Thymus (tissue), 11 donors: Measurements from ENCODE around the gene KCNAB2. TPM values are rescaled to one million over a fixed set of nuclear protein-coding genes. Genes with fewer than 3 reads are reported as not detected.

Experiments used
- DNase-seq, 9 donors: peaks; one replicate each; pipeline ENCODE4 v3.0.0-alpha.2; 2013; ENCODE audit warnings: low spot score in 9 of 9, low read depth in 6 of 9, missing footprints in 1 of 9
- H3K27ac ChIP-seq, 2 donors: one replicate each; pipeline ENCODE4 v1.5.1; 2013; ENCODE audit warnings: control low read depth in 1 of 2, low read depth in 1 of 2, low read length in 1 of 2, mild to moderate bottlenecking in 1 of 2, moderate library complexity in 1 of 2
- H3K27me3 ChIP-seq, 2 donors: one replicate each; pipeline ENCODE4 v1.5.1; 2013; ENCODE audit warnings: low read length in 1 of 2; ENCODE audit not compliant: control insufficient read depth in 2 of 2, insufficient read depth in 1 of 2
- H3K36me3 ChIP-seq, 2 donors: one replicate each; pipeline ENCODE4 v1.5.1; 2013; ENCODE audit warnings: low read length in 1 of 2, mild to moderate bottlenecking in 1 of 2, moderate library complexity in 1 of 2; ENCODE audit not compliant: control insufficient read depth in 2 of 2, insufficient read depth in 2 of 2
- H3K4me1 ChIP-seq, 2 donors: one replicate each; pipeline ENCODE4 v1.5.1; 2013; ENCODE audit warnings: low read length in 2 of 2; ENCODE audit not compliant: control insufficient read depth in 2 of 2, insufficient read depth in 2 of 2
- H3K4me3 ChIP-seq, 2 donors: one replicate each; pipeline ENCODE4 v1.5.1; 2013; ENCODE audit warnings: low read length in 2 of 2, control low read depth in 1 of 2, mild to moderate bottlenecking in 1 of 2
- H3K9me3 ChIP-seq, 2 donors: one replicate each; pipeline ENCODE4 v1.5.1; 2013; ENCODE audit warnings: low read length in 1 of 2, mild to moderate bottlenecking in 1 of 2; ENCODE audit not compliant: control insufficient read depth in 2 of 2, insufficient read depth in 1 of 2
- WGBS: extraction: QIAGEN DNeasy Blood & Tissue Kit; methylation state at CpG from one replicate; pipeline ENCODE4 v1.1.7; 2013; 5-methylcytosine and 5-hydroxymethylcytosine counted together
- polyA plus RNA-seq: library from polyadenylated mRNA; stranded (reverse); fragments of 200-250 nt; gene quantifications from one replicate; pipeline ENCODE4 v1.2.3, GENCODE V29; 2013
- total RNA-seq: library from RNA; stranded (reverse); fragments of 120-200 nt; gene quantifications from one replicate; pipeline ENCODE4 v1.2.4, GENCODE V29; 2013
- donor health status: healthy.

The KCNAB2 gene
- total and polyA plus RNA-seq, 2 donors, result 19.0 to 40.1 TPM

DNA sequence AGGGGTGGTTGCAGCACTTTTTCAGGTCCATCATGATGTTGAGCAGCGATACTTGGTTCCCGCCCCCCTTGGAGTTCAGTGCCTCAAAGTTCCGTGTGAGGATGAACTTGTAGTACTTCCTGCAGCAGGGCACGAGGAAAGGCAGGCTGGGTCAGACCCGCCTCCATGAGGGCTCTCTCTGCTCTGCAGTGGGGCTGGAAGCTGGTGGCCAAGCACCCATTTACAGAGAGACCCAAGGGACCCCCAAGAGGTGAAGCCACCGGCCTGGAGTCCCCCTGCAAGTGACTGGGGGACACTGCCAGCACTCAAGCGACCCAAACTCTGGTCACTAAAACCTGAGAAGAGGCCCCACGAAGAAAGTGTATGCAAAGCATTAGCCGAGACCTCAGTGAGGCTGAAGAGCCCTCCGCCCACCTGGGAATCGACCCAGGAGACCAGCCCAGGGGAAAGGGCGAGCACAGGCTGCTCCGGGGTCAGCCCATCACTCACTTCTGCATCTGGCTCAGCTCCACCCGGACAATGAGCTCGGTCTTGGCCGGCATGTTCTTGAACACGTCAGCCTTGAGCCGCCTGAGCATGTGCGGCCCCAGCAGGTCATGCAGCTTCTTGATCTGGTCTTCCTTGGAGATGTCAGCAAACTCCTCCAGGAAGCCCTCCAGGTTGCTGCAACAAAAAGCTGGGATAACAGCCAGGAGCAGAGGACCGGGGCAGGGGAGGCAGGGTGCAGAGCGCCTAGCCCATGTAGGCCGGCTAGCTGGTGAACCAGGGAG is 89.2 kb downstream of the KCNAB2 start:
- WGBS, result 97% methylated on average over 22 of the region's 22 CpGs
- no peak overlapping the region for H3K4me3 ChIP-seq
- no peaks in the 10 kb centered on the region for H3K36me3 ChIP-seq
- no peaks in the 10 kb centered on the region for H3K4me1 ChIP-seq
- no peak for DNase-seq
- no peak overlapping the region for H3K27ac ChIP-seq
- H3K27me3 ChIP-seq, result no peaks in the 10 kb centered on the region
- peaks cover 0 to 16% of the 10 kb centered on the region in 2 donors for H3K9me3 ChIP-seq

DNA sequence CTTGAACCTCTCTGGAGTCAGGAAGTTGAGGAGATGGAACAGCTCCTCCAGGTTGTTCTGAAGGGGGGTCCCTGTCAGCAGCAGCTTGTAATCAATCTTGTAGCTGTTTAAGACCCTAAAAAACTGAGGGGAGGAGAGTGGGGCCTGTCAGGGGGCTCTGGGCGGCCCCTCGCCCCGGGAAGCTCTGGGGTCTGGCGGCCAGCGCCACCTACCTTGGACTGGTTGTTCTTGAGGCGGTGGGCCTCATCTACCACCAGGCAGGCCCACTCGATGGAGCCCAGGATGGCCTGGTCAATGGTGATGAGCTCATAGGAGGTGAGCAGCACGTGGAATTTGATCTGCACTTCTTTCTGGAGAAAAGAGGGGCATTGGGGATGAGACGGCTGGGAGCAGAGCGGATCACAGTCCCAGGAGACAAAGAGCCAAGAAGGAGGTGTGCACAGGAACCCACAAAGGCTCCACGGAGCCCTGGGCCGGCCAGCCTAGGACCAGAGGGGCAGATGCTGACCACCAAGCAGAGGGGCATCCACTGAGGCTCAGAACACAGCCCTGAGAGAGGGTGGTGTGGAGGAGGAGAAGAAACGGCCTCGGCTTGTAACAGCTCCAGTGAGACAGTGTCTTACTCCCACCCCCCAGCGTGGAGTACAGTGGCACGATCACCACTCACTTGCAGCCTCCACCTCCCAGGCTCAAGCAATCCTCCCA is 91.0 kb downstream of the KCNAB2 start:
- Histone ChIP-seq H3K9me3 (peaks cover 0 to 13% of the 10 kb centered on the region in 2 donors), H3K27me3 (no peaks in the 10 kb centered on the region), H3K4me1 (no peaks in the 10 kb centered on the region), H3K36me3 (no peaks in the 10 kb centered on the region), H3K4me3 (no peak overlapping the region), H3K27ac (no peak overlapping the region)
- 91% methylated on average over 16 of the region's 16 CpGs for WGBS
- no peak for DNase-seq

DNA sequence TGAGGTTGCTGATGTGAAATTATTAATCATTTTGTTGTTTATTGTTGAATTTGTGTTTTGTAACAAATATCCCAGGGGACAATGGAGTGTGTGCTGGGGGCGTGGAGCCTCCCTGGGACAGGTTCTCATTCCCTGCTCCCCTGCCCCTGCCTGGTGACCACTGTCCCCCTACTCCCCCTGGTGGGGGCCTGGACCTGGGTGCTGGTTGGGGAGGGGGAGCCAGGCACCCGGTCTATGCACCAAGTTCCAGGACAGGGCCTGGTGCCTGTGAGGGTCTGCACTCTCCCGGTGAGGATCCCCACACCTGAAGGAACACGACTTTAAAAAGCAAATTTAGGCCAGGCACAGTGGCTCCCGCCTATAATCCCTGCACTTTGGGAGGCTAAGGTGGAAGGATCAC is 92.1 kb downstream of the KCNAB2 start:
- peaks cover 0 to 10% of the 10 kb centered on the region in 2 donors for H3K9me3 ChIP-seq
- 94% methylated on average over 5 of the region's 5 CpGs for WGBS
- H3K27me3 ChIP-seq, result no peaks in the 10 kb centered on the region
- DNase-seq, result no peak
- H3K4me3 ChIP-seq, result no peak overlapping the region
- H3K27ac ChIP-seq, result no peak overlapping the region
- H3K36me3 ChIP-seq, result no peaks in the 10 kb centered on the region
- no peaks in the 10 kb centered on the region for H3K4me1 ChIP-seq

DNA sequence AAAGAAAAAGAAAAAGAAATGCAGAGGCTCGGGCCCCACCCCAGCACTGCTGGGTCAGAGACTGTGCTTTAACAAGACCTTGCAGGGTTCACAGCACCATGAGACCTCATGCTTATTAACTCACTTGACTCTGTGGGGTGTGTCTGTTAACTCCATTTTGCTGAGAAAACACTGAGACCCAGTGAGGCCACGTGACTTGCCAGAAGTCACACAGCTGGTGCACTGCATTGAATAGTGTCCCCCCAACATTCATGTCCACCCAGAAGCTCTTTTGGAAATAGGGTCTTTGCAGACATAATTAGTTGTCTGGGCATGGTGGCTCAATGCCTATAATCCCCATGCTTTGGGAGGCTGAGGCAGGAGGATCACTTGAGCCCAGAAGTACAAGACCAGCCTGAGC is 94.7 kb downstream of the KCNAB2 start:
- no peak overlapping the region for H3K27ac ChIP-seq
- no peak overlapping the region for H3K4me3 ChIP-seq
- H3K27me3 ChIP-seq, result no peaks in the 10 kb centered on the region
- H3K36me3 ChIP-seq, result no peaks in the 10 kb centered on the region
- no peaks in the 10 kb centered on the region for H3K9me3 ChIP-seq
- 96% methylated on average over 2 of the region's 2 CpGs for whole genome bisulfite sequencing
- no peak for DNase-seq
- H3K4me1 ChIP-seq, result no peaks in the 10 kb centered on the region

DNA sequence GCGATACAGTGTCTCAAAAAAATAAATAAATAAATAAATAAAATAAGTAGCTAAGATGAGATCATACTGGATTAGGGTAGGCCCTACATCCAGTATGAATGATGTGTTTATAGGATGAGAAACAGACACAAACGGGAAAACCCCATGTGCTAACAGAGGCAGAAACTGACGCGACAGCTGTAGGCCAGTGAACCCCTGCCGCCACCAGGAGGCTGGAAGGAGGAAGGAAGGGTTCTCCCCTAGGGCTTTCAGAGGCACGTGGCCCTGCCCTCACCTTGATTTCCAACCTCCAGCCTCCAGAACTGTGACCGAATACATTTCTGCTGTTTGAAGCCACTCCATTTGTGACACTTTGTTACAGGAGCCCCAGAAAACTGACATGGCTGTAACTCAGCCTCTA is 95.9 kb downstream of the KCNAB2 start:
- peak in 1 of 9 donors; percentile 11 for DNase-seq
- H3K4me1 ChIP-seq, result no peaks in the 10 kb centered on the region
- no peaks in the 10 kb centered on the region for H3K9me3 ChIP-seq
- WGBS, result 27% methylated on average over 7 of the region's 7 CpGs
- no peak overlapping the region for H3K4me3 ChIP-seq
- H3K36me3 ChIP-seq, result no peaks in the 10 kb centered on the region
- H3K27ac ChIP-seq, result no peak overlapping the region
- H3K27me3 ChIP-seq, result no peaks in the 10 kb centered on the region

DNA sequence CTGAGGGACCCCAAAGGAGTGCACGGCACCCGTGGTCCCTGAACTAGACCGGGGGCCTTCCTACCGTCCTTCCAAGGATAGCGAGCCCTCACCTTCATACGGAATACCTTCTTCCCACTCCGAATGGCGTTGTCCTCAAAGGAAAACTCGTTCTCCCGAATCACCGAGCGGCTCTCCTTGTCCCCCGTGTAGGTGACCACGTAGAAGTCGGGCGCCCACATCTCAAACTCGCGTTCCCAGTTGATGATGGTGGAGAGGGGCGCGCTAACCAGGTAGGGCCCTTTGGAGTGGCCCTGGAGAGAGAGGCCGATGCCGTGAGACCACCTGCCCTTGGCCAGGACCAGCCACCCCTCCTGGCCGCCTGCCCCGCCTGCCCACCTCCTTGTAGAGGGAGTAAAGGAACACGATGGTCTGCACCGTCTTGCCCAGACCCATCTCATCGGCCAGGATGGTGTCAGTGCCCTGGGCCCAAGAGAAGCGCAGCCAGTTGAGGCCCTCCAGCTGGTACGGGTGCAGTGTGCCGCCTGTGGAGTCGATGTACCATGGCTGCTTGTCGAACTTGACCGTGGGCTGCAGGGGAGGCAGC is 96.4 kb downstream of the KCNAB2 start:
- no peak for DNase-seq
- 97% methylated on average over 33 of the region's 33 CpGs for WGBS
- H3K27me3 ChIP-seq, result no peaks in the 10 kb centered on the region
- no peaks in the 10 kb centered on the region for H3K36me3 ChIP-seq
- H3K4me3 ChIP-seq, result no peak overlapping the region
- no peaks in the 10 kb centered on the region for H3K4me1 ChIP-seq
- H3K27ac ChIP-seq, result no peak overlapping the region
- H3K9me3 ChIP-seq, result no peaks in the 10 kb centered on the region

DNA sequence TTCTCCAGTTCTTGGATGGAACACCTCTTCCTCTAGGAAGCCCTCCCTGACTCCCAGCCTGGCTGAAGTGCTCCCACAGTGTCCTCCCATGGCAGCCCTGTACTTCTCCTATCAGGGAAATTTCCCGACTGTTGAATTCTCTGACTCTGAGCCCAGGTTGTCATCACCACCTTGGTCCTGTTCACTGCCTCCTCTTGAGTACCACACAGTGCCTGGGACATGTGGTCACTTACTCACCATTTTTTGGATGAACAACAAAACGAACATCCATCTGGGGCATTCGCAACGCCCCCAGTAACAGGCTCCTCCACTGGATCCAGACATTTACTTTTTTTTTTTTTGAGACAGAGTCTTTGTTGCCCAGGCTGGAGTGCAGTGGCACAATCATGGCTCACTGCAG is 97.0 kb downstream of the KCNAB2 start:
- peaks cover 0 to 6% of the 10 kb centered on the region in 2 donors for H3K27me3 ChIP-seq
- WGBS, result 95% methylated on average over 4 of the region's 4 CpGs
- H3K27ac ChIP-seq, result no peak overlapping the region
- DNase-seq, result no peak
- H3K4me3 ChIP-seq, result no peak overlapping the region
- H3K4me1 ChIP-seq, result no peaks in the 10 kb centered on the region
- no peaks in the 10 kb centered on the region for H3K36me3 ChIP-seq
- H3K9me3 ChIP-seq, result no peaks in the 10 kb centered on the region

DNA sequence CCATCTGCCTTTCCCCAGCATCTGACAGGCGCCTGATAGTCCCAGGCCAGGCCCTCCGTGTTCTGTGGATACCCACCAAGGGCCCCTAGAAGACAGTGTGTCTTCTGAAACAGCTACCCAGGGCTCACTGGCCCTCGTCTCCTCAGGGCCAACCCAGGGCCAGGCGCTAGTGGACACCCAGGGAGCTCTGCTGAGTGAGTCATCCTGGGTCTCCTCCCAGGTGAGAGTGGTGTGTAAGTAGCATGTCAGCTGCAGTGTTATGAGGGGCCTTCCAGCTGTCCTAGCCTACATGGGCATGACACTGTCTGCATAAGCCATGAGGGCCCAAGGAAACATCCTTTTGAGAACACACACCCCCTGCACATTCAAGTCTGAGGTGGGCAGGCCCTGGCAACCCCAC is 97.7 kb downstream of the KCNAB2 start:
- Histone ChIP-seq H3K4me1 (no peaks in the 10 kb centered on the region), H3K4me3 (no peak overlapping the region), H3K9me3 (no peaks in the 10 kb centered on the region), H3K36me3 (no peaks in the 10 kb centered on the region), H3K27me3 (peaks cover 0 to 13% of the 10 kb centered on the region in 2 donors), H3K27ac (no peak overlapping the region)
- 94% methylated on average over 4 of the region's 4 CpGs for WGBS
- no peak for DNase-seq

DNA sequence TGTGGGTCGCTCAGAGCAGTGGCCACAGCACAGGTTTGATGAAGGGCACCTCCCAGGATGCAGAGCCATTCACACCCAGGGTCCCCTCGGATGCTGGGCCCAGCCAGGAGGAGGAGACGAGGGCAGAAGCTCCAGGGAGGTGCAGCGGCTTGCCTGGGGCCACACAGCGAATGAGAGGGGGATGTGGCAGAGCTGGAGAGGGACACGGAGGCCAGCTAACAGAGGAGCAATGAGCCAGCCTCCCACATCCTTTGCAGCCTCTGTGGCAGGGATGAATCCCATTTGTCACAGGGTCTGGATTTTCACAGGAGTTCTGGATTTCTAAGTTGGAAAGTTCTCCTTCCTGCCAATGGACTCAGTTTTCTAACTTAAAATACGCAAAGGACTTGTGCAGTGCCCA is 98.5 kb downstream of the KCNAB2 start:
- Histone ChIP-seq H3K4me3 (no peak overlapping the region), H3K4me1 (peaks cover 4% of the 10 kb centered on the region in 2 donors), H3K9me3 (no peaks in the 10 kb centered on the region), H3K36me3 (no peaks in the 10 kb centered on the region), H3K27me3 (peaks cover 0 to 20% of the 10 kb centered on the region in 2 donors), H3K27ac (no peak overlapping the region)
- no peak for DNase-seq
- 93% methylated on average over 7 of the region's 7 CpGs for WGBS
